Measurements from ENCODE around the gene MALSU1. TPM values are rescaled to one million over a fixed set of nuclear protein-coding genes. Genes with fewer than 3 reads are reported as not detected.

MALSU1 gene
- total RNA-seq, 1 donor from 2014 or later, result 46.2 TPM

GRCh38 chr7:23347033-23347681 is 48.0 kb downstream of the MALSU1 start:
- no peaks in the 10 kb centered on the region for H3K27me3 Mint-ChIP-seq (ENCODE audit: unreplicated experiment)
- peaks cover 68% of the 10 kb centered on the region for H3K4me1 Mint-ChIP-seq (ENCODE audit: unreplicated experiment)
- peak overlapping the region; percentile 60 for H3K4me3 Mint-ChIP-seq (ENCODE audit: unreplicated experiment)
- peak overlapping the region; percentile 96 for H3K27ac Mint-ChIP-seq (ENCODE audit: unreplicated experiment)
- no peak for TF ChIP-seq CTCF (IDR thresholded peaks at IDR 0.05)
- H3K36me3 Mint-ChIP-seq (ENCODE audit: unreplicated experiment), result peaks cover 39% of the 10 kb centered on the region
- no peaks in the 10 kb centered on the region for H3K9me3 Mint-ChIP-seq (ENCODE audit: unreplicated experiment)
- no peak for DNase-seq (ENCODE audit: extremely low spot score, unreplicated experiment)

DNA sequence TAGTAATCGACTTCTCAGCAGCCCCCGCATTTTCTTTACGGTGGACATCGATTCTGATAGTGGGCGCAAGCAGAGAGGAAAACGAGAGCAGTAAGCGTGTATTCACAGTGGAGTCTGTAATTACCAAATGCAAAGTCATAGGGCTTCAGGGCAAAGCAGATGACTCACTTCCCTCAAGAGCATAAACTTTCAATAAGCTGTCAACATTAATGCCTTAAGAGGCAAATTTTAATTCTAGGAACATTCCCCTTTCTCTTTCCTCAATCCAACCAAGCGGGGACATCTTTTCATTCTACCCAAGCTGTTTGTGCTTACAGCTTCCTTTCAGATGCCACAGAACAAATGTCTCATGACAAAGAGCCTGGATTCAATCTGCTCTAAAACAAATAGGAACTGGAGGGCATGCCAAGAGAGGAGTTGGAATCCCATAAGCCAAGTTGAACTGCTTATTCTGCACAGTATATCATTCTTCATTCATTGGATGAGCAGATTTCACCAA is 48.6 kb downstream of the MALSU1 start:
- H3K4me1 Mint-ChIP-seq (ENCODE audit: unreplicated experiment), result peaks cover 62% of the 10 kb centered on the region
- no peak for DNase-seq (ENCODE audit: extremely low spot score, unreplicated experiment)
- peak overlapping the region; percentile 96 for H3K27ac Mint-ChIP-seq (ENCODE audit: unreplicated experiment)
- H3K9me3 Mint-ChIP-seq (ENCODE audit: unreplicated experiment), result no peaks in the 10 kb centered on the region
- no peaks in the 10 kb centered on the region for H3K27me3 Mint-ChIP-seq (ENCODE audit: unreplicated experiment)
- H3K36me3 Mint-ChIP-seq (ENCODE audit: unreplicated experiment), result peaks cover 34% of the 10 kb centered on the region
- no peak for TF ChIP-seq CTCF (IDR thresholded peaks at IDR 0.05)
- peak overlapping the region; percentile 60 for H3K4me3 Mint-ChIP-seq (ENCODE audit: unreplicated experiment)

GRCh38 chr7:23349484-23350157 is 50.5 kb downstream of the MALSU1 start:
- Mint-ChIP-seq H3K9me3 (ENCODE audit: unreplicated experiment) (no peaks in the 10 kb centered on the region), H3K27me3 (ENCODE audit: unreplicated experiment) (no peaks in the 10 kb centered on the region), H3K36me3 (ENCODE audit: unreplicated experiment) (peaks cover 29% of the 10 kb centered on the region), H3K27ac (ENCODE audit: unreplicated experiment) (peak overlapping the region; percentile 63), H3K4me3 (ENCODE audit: unreplicated experiment) (no peak overlapping the region), H3K4me1 (ENCODE audit: unreplicated experiment) (peaks cover 54% of the 10 kb centered on the region)
- no peak for DNase-seq (ENCODE audit: extremely low spot score, unreplicated experiment)
- TF ChIP-seq CTCF (IDR thresholded peaks at IDR 0.05), result no peak

DNA sequence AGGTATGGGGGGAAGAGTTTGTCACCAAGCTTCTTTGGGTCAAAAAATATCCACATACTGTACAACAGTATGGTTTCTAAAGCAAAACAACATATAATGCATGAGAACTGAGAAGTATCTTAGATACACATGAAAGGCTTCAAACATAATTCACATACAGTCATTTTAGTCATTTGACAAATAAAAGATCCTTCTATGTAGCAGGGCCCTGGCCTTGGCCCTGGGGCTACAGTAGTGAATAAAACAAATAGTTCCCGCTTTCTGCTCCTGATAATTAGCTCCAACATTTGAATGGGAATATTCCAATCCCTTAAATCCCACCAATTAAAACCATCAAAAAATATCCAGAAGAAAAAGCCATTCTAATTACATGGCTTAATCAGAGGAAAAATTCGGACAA is 51.3 kb downstream of the MALSU1 start:
- peaks cover 23% of the 10 kb centered on the region for H3K36me3 Mint-ChIP-seq (ENCODE audit: unreplicated experiment)
- peaks cover 54% of the 10 kb centered on the region for H3K4me1 Mint-ChIP-seq (ENCODE audit: unreplicated experiment)
- peak overlapping the region; percentile 58 for H3K27ac Mint-ChIP-seq (ENCODE audit: unreplicated experiment)
- H3K27me3 Mint-ChIP-seq (ENCODE audit: unreplicated experiment), result no peaks in the 10 kb centered on the region
- no peak overlapping the region for H3K4me3 Mint-ChIP-seq (ENCODE audit: unreplicated experiment)
- no peak for TF ChIP-seq CTCF (IDR thresholded peaks at IDR 0.05)
- no peaks in the 10 kb centered on the region for H3K9me3 Mint-ChIP-seq (ENCODE audit: unreplicated experiment)
- DNase-seq (ENCODE audit: extremely low spot score, unreplicated experiment), result no peak

GRCh38 chr7:23353172-23353571 is 54.0 kb downstream of the MALSU1 start:
- Mint-ChIP-seq H3K9me3 (ENCODE audit: unreplicated experiment) (no peaks in the 10 kb centered on the region), H3K27me3 (ENCODE audit: unreplicated experiment) (no peaks in the 10 kb centered on the region), H3K36me3 (ENCODE audit: unreplicated experiment) (peaks cover 10% of the 10 kb centered on the region), H3K4me1 (ENCODE audit: unreplicated experiment) (peaks cover 49% of the 10 kb centered on the region), H3K4me3 (ENCODE audit: unreplicated experiment) (no peak overlapping the region), H3K27ac (ENCODE audit: unreplicated experiment) (no peak overlapping the region)
- TF ChIP-seq CTCF (IDR thresholded peaks at IDR 0.05), result no peak
- no peak for DNase-seq (ENCODE audit: extremely low spot score, unreplicated experiment)
